Tibial nerve (tissue), 3 donors: ENCODE data around the gene NPEPPS.
"Not testable (repeated sequence)": the region's sequence is repeated elsewhere in the genome, so short reads cannot be mapped to it uniquely, and the experiment has no call there.

Experiments
- CTCF ChIP-seq, 5 experiments: fragments of 200-600 bp in 3 of 5; fragments of 450-650 bp in 2 of 5; sonication (generic) in 3 of 5; IDR thresholded peaks; one replicate each; pipeline ENCODE4 v1.5.1; 2016 to 2019; ENCODE audit warnings: antibody characterized with exemption in 5 of 5, mild to moderate bottlenecking in 3 of 5, moderate library complexity in 2 of 5
- POLR2A ChIP-seq, 2 donors: fragments of 450-650 bp; IDR thresholded peaks; one replicate each; pipeline ENCODE4 v1.6.1; 2017; ENCODE audit warnings: antibody characterized with exemption in 2 of 2, mild to moderate bottlenecking in 2 of 2, moderate library complexity in 2 of 2

GRCh38 chr17:47511701-47512146, 19.2 kb upstream of the NPEPPS start:
- not testable (repeated sequence) for TF ChIP-seq POLR2A, CTCF (IDR thresholded peaks at IDR 0.05)
